Tibial nerve (tissue), 4 donors: Measurements from ENCODE around the gene SCN8A. TPM values are rescaled to one million over a fixed set of nuclear protein-coding genes. Genes with fewer than 3 reads are reported as not detected.

Source experiments
- DNase-seq, 2 donors: peaks; one replicate each; pipeline ENCODE4 v3.0.0-alpha.2; 2019; ENCODE audit warnings: low spot score in 2 of 2
- H3K27ac ChIP-seq, 4 donors: fragments of 200-600 bp; sonication (generic) in 3 of 4; one replicate each; pipeline ENCODE4 v1.5.1; 2017 to 2019; ENCODE audit warnings: mild to moderate bottlenecking in 1 of 4
- H3K27me3 ChIP-seq, 2 donors: fragments of 200-600 bp; sonication (generic) in 1 of 2; one replicate each; pipeline versions ENCODE4 v1.5.1 to v1.6.0; 2017 to 2019
- H3K36me3 ChIP-seq, 3 donors: fragments of 200-600 bp; sonication (generic); one replicate each; pipeline ENCODE4 v1.5.1; 2018 to 2019
- H3K4me1 ChIP-seq, 4 donors: fragments of 200-600 bp; sonication (generic) in 3 of 4; one replicate each; pipeline ENCODE4 v1.5.1; 2017 to 2019
- H3K4me3 ChIP-seq, 4 donors: fragments of 200-600 bp; sonication (generic) in 3 of 4; one replicate each; pipeline ENCODE4 v1.5.1; 2017 to 2019; ENCODE audit warnings: mild to moderate bottlenecking in 1 of 4, moderate library complexity in 1 of 4
- H3K9me3 ChIP-seq, 4 donors: fragments of 200-600 bp; sonication (generic) in 3 of 4; one replicate each; pipeline ENCODE4 v1.5.1; 2017 to 2019
- EP300 ChIP-seq, 2 donors: sonication (generic); formaldehyde crosslinking; IDR thresholded peaks; one replicate each; pipeline ENCODE4 v1.6.1; 2017; ENCODE audit warnings: antibody characterized with exemption in 2 of 2, mild to moderate bottlenecking in 1 of 2
- POLR2A ChIP-seq, 2 donors: fragments of 450-650 bp; IDR thresholded peaks; one replicate each; pipeline ENCODE4 v1.6.1; 2017; ENCODE audit warnings: antibody characterized with exemption in 2 of 2, mild to moderate bottlenecking in 2 of 2, moderate library complexity in 2 of 2
- WGBS, 2 donors: methylation state at CpG; one replicate each; pipeline ENCODE4 v1.1.5; 2018; 5-methylcytosine and 5-hydroxymethylcytosine counted together
- total RNA-seq, 4 donors: library from RNA; depleted of rRNA; stranded (reverse); fragments of >200 nt; gene quantifications; one replicate each; pipeline ENCODE4 v1.1.0, GENCODE V29; 2016
- TF ChIP-seq, protein P1 (sequence below), 5 experiments: fragments of 200-600 bp in 3 of 5; fragments of 450-650 bp in 2 of 5; sonication (generic) in 3 of 5; IDR thresholded peaks; one replicate each; pipeline ENCODE4 v1.5.1; 2016 to 2019; ENCODE audit warnings: antibody characterized with exemption in 5 of 5, mild to moderate bottlenecking in 3 of 5, moderate library complexity in 2 of 5

SCN8A gene
- total RNA-seq, 4 donors from 2014 or later: 0.21 to 3.3 (median 0.50) TPM

DNA sequence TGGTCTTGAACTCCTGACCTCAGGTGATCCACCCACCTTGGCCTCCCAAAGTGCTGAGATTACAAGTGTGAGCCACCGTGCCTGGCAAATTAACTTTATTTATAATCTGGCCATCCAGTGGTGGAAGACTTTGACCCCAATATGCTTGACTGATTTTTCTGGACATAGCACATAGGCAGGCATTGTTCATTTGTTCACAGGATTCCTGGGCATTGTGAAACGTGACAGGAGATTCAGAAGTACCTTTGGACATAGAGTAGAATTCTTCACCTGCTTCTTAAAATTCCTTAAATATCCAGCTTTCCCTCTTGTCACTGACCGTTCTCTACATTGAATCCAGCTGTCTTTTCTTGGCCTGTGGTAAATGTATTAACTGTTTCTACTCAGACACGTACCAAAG lies 103.1 kb downstream of the SCN8A start:
- H3K9me3 ChIP-seq: no peaks in the 10 kb centered on the region
- H3K27ac ChIP-seq: no peak overlapping the region
- no peak for DNase-seq
- H3K4me3 ChIP-seq: no peak overlapping the region
- WGBS, 2 donors: 65 to 66% methylated on average over 4 of the region's 4 CpGs
- TF ChIP-seq, protein P1, sequence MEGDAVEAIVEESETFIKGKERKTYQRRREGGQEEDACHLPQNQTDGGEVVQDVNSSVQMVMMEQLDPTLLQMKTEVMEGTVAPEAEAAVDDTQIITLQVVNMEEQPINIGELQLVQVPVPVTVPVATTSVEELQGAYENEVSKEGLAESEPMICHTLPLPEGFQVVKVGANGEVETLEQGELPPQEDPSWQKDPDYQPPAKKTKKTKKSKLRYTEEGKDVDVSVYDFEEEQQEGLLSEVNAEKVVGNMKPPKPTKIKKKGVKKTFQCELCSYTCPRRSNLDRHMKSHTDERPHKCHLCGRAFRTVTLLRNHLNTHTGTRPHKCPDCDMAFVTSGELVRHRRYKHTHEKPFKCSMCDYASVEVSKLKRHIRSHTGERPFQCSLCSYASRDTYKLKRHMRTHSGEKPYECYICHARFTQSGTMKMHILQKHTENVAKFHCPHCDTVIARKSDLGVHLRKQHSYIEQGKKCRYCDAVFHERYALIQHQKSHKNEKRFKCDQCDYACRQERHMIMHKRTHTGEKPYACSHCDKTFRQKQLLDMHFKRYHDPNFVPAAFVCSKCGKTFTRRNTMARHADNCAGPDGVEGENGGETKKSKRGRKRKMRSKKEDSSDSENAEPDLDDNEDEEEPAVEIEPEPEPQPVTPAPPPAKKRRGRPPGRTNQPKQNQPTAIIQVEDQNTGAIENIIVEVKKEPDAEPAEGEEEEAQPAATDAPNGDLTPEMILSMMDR (IDR thresholded peaks at IDR 0.05): no peak
- TF ChIP-seq POLR2A (IDR thresholded peaks at IDR 0.05): no peak
- no peak for TF ChIP-seq EP300 (IDR thresholded peaks at IDR 0.05)
- H3K4me1 ChIP-seq: no peaks in the 10 kb centered on the region
- no peaks in the 10 kb centered on the region for H3K36me3 ChIP-seq
- no peaks in the 10 kb centered on the region for H3K27me3 ChIP-seq

DNA sequence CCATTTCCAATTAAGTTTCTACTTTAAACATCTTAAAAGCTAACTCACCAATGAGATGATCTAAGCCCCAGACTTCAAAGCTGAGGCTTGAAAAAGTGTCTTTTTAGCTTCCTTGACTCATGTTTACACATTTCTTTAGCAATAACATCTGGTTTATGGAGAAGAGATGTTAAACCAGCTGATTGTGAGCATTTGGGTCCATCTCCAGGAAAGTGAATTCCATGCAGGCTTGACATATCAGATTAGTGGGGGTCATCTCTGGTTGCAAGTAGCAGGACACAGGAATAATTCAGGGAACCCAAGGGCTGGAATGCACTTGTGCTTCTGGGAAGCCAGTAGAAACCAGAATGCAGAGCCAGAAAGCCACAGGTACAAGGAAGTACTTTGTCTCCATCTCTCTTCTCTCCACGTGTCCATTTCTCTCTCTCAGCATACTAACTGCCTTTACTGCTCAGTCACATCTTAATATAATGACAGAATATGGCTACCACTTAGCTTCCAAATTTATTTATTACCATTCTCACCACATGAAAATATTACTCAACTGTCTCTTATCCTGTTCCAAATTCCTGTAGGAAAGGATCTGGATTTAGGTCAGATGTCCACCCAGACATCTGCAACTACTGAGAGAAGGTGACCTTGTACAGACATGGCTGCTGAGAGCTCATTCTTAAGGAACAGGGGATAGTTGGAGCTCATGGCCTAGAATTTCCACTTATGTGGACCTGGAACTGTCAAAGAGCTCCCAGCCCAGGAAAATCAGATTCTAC lies 104.4 kb downstream of the SCN8A start:
- Histone ChIP-seq H3K36me3 (no peaks in the 10 kb centered on the region), H3K4me3 (no peak overlapping the region), H3K9me3 (no peaks in the 10 kb centered on the region), H3K27ac (no peak overlapping the region), H3K27me3 (no peaks in the 10 kb centered on the region), H3K4me1 (no peaks in the 10 kb centered on the region)
- TF ChIP-seq EP300 (IDR thresholded peaks at IDR 0.05) (no peak), POLR2A (IDR thresholded peaks at IDR 0.05) (no peak)
- TF ChIP-seq, protein P1 (IDR thresholded peaks at IDR 0.05): no peak
- 49 to 52% methylated on average over 1 of the region's 1 CpG for WGBS, 2 donors
- no peak for DNase-seq

DNA sequence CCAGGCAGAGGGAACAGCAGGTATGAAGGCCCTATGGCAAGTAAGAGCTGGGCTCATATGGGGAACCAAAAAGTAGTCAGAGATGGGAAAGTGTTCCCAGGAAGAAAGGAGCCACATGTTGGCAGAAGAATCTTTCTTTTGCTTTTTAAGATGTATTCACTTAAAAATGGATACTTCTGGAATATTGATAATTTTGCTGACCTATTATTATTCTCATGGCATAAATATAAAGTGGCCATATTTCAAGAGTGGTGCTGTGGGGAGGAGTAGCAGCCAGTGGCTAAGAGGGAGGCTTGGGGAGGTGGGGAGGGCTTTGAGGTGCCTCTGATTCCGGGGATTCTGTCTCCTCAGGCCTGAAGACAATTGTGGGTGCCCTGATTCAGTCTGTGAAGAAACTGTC lies 108.2 kb downstream of the SCN8A start:
- Histone ChIP-seq H3K9me3 (no peaks in the 10 kb centered on the region), H3K36me3 (no peaks in the 10 kb centered on the region), H3K27ac (no peak overlapping the region), H3K27me3 (no peaks in the 10 kb centered on the region), H3K4me3 (no peak overlapping the region), H3K4me1 (no peaks in the 10 kb centered on the region)
- DNase-seq: no peak
- 84 to 100% methylated on average over 1 of the region's 1 CpG for WGBS, 2 donors
- TF ChIP-seq POLR2A (IDR thresholded peaks at IDR 0.05) (no peak), EP300 (IDR thresholded peaks at IDR 0.05) (no peak)
- TF ChIP-seq, protein P1 (IDR thresholded peaks at IDR 0.05): no peak

DNA sequence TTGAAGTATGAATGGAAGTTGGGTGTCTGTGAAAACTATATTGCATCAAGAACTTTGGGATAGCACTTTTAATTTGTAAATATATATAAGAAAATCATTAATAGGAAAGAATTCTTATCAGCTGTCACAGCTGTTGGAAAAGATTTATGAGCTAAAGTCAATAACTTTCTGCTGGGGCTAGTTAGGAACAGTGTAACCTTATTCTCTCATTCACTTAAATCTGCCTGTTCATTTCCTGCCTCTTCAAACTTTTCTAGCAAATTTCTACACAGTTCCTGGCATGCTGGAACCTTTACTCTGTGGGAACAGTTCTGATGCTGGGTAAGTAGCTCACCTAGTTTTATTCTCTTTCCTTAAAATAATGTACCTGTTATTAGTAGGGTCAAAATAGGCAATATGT lies 109.9 kb downstream of the SCN8A start:
- TF ChIP-seq EP300 (IDR thresholded peaks at IDR 0.05) (no peak), POLR2A (IDR thresholded peaks at IDR 0.05) (no peak)
- TF ChIP-seq, protein P1 (IDR thresholded peaks at IDR 0.05): no peak
- H3K4me1 ChIP-seq: no peaks in the 10 kb centered on the region
- H3K4me3 ChIP-seq: no peak overlapping the region
- H3K27ac ChIP-seq: no peak overlapping the region
- no peaks in the 10 kb centered on the region for H3K9me3 ChIP-seq
- DNase-seq: no peak
- no peaks in the 10 kb centered on the region for H3K36me3 ChIP-seq
- no peaks in the 10 kb centered on the region for H3K27me3 ChIP-seq

DNA sequence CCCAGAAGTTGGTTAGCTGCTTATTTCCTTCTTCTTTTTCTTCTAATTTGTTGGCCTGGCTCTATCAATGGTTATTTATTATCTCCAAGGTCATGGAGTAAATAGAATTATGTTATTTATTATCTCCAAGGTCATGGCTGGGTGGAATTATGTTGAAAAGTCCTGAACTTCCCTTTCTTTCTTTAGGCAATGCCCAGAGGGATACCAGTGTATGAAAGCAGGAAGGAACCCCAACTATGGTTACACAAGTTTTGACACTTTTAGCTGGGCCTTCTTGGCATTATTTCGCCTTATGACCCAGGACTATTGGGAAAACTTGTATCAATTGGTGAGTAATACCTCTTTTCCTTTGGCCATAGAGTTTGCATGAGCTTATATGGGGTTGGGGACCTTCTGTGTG lies 111.6 kb downstream of the SCN8A start:
- DNase-seq: no peak
- Histone ChIP-seq H3K4me3 (no peak overlapping the region), H3K4me1 (no peaks in the 10 kb centered on the region), H3K27me3 (no peaks in the 10 kb centered on the region), H3K9me3 (no peaks in the 10 kb centered on the region), H3K36me3 (no peaks in the 10 kb centered on the region), H3K27ac (no peak overlapping the region)
- TF ChIP-seq EP300 (IDR thresholded peaks at IDR 0.05): no peak
- TF ChIP-seq, protein P1 (IDR thresholded peaks at IDR 0.05): no peak
- TF ChIP-seq POLR2A (IDR thresholded peaks at IDR 0.05): no peak
- 86 to 96% methylated on average over 1 of the region's 1 CpG for WGBS, 2 donors
